Measurements from ENCODE around the gene BACE1-AS. TPM values are rescaled to one million over a fixed set of nuclear protein-coding genes. Genes with fewer than 3 reads are reported as not detected.

The BACE1-AS gene
- total RNA-seq (ENCODE audit: low replicate concordance), result 7.6 and 10.3 TPM in 2 replicates

DNA sequence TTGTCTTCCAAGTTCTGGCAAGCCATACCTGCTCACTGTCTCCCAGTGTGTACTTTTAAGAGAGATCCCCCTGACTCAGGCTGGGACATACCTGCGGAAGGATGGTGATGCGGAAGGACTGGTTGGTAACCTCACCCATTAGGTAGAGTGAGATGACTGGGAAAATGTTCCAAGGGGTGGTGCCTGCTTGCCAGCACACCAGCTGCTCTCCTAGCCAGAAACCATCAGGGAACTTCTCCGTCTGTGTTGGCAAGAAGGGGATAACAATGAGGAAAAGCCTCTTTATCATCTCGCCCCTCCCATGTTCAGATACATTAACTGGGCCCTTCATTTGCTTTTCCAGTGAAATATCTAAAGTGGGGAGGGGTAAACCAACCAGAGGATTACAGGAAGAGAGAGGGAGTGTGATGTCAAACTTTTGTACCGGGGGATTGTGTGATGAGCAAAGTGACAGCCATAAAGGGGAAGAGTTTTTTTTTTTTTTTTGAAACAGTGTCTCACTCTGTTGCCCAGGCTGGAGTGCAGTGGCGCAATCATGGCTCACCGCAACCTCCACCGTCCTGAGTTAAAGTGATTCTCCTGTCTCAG, at the start of gene BACE1-AS:
TSS of gene BACE1-AS (plus strand) at position 538 of the 588 bp plus-strand sequence.
- no peaks in the 10 kb centered on the region for H3K36me3 ChIP-seq

DNA sequence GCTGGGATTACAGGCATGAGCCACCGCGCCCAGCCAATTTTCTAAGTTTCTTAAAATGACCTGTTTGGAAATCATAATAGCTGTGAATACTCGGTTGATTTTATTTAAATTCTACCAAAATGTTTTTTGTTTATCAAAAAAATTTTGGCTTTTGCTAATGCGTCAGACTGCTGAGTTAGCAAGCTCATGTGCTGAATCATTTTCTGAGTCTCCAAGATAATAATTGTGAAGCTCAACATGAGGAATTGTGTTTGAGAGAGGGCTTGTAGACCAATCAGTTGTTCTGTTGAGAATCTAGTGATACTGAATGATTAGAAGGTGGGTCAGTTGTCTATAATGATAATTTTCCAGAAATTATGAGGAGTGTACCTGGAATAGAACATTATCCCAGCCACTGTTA, 42.8 kb upstream of the BACE1-AS start:
- Mint-ChIP-seq H3K27me3 (ENCODE audit: insufficient read depth, low read depth) (peaks cover 4% of the 10 kb centered on the region), H3K4me3 (no peak overlapping the region), H3K27ac (no peak overlapping the region), H3K36me3 (peaks cover 40% of the 10 kb centered on the region), H3K4me1 (peaks cover 2% of the 10 kb centered on the region), H3K9me3 (no peaks in the 10 kb centered on the region)
- Histone ChIP-seq H3K9me3 (ENCODE audit: low read depth) (no peaks in the 10 kb centered on the region), H3K36me3 (peaks cover 16% of the 10 kb centered on the region), H2AFZ (replicated peaks) (no peak overlapping the region), H3K4me1 (no peaks in the 10 kb centered on the region), H3K79me2 (ENCODE audit: low read depth) (no peaks in the 10 kb centered on the region), H3K27ac (no peak overlapping the region), H3K4me3 (no peak overlapping the region), H3F3A (ENCODE audit: low read depth) (no peaks in the 10 kb centered on the region), H3K4me2 (no peak overlapping the region), H3K9ac (no peak overlapping the region), H4K20me1 (ENCODE audit: low read depth) (no peaks in the 10 kb centered on the region), H3K27me3 (no peaks in the 10 kb centered on the region)
- DNase-seq (ENCODE audit: low spot score), result no peak
- TF ChIP-seq, protein P1, sequence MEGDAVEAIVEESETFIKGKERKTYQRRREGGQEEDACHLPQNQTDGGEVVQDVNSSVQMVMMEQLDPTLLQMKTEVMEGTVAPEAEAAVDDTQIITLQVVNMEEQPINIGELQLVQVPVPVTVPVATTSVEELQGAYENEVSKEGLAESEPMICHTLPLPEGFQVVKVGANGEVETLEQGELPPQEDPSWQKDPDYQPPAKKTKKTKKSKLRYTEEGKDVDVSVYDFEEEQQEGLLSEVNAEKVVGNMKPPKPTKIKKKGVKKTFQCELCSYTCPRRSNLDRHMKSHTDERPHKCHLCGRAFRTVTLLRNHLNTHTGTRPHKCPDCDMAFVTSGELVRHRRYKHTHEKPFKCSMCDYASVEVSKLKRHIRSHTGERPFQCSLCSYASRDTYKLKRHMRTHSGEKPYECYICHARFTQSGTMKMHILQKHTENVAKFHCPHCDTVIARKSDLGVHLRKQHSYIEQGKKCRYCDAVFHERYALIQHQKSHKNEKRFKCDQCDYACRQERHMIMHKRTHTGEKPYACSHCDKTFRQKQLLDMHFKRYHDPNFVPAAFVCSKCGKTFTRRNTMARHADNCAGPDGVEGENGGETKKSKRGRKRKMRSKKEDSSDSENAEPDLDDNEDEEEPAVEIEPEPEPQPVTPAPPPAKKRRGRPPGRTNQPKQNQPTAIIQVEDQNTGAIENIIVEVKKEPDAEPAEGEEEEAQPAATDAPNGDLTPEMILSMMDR (IDR thresholded peaks at IDR 0.05), result no peak
- TF ChIP-seq EZH2phosphoT487 (IDR thresholded peaks at IDR 0.05) (no peak), EZH2 (IDR thresholded peaks at IDR 0.05) (no peak)

More for the DNA sequence above, at the start of gene BACE1-AS:
- Mint-ChIP-seq H3K4me3 (no peak within 1 kb of the TSS), H3K36me3 (peaks cover 18% of the 10 kb centered on the region), H3K9me3 (no peaks in the 10 kb centered on the region), H3K27ac (no peak within 1 kb of the TSS), H3K4me1 (no peaks in the 10 kb centered on the region), H3K27me3 (ENCODE audit: insufficient read depth, low read depth) (no peaks in the 10 kb centered on the region)
- Histone ChIP-seq H3F3A (ENCODE audit: low read depth) (peaks cover 8% of the 10 kb centered on the region), H3K9me3 (ENCODE audit: low read depth) (no peaks in the 10 kb centered on the region), H2AFZ (replicated peaks) (no peak within 1 kb of the TSS), H4K20me1 (ENCODE audit: low read depth) (no peaks in the 10 kb centered on the region), H3K9ac (no peak within 1 kb of the TSS), H3K4me2 (no peak within 1 kb of the TSS), H3K4me1 (no peaks in the 10 kb centered on the region), H3K4me3 (no peak within 1 kb of the TSS), H3K27me3 (no peaks in the 10 kb centered on the region), H3K79me2 (ENCODE audit: low read depth) (no peaks in the 10 kb centered on the region), H3K27ac (no peak within 1 kb of the TSS)
- no peak for TF ChIP-seq EZH2 (IDR thresholded peaks at IDR 0.05)
- no peak for TF ChIP-seq EZH2phosphoT487 (IDR thresholded peaks at IDR 0.05)
- DNase-seq (ENCODE audit: low spot score), result no peak

DNA sequence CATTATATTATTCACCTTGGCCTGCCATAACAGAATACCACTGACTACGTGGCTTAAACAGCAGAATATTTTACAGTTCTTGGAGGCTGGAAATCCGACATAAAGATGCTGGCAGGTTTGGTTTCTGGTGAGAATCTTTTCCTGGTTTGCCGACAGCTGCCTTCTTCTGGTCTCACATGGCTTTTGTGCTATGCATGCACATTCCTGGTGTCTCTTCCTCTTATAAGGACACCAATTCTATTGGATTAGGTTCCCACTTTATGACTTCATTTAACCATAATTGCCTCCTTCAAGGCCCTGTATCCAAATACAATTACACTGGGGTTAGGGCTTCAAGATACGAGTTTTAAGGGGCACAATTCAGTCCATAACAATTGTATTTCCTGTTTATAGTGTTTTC, 41.6 kb upstream of the BACE1-AS start:
- Histone ChIP-seq H3K4me1 (no peaks in the 10 kb centered on the region), H3K79me2 (ENCODE audit: low read depth) (no peaks in the 10 kb centered on the region), H3K9me3 (ENCODE audit: low read depth) (no peaks in the 10 kb centered on the region), H3F3A (ENCODE audit: low read depth) (no peaks in the 10 kb centered on the region), H3K27ac (no peak overlapping the region), H3K9ac (no peak overlapping the region), H3K4me2 (no peak overlapping the region), H4K20me1 (ENCODE audit: low read depth) (no peaks in the 10 kb centered on the region), H3K36me3 (peaks cover 11% of the 10 kb centered on the region), H3K27me3 (no peaks in the 10 kb centered on the region), H3K4me3 (no peak overlapping the region), H2AFZ (replicated peaks) (no peak overlapping the region)
- TF ChIP-seq EZH2phosphoT487 (IDR thresholded peaks at IDR 0.05) (no peak), EZH2 (IDR thresholded peaks at IDR 0.05) (no peak)
- TF ChIP-seq, protein P1 (IDR thresholded peaks at IDR 0.05), result no peak
- Mint-ChIP-seq H3K9me3 (no peaks in the 10 kb centered on the region), H3K36me3 (peaks cover 39% of the 10 kb centered on the region), H3K4me3 (no peak overlapping the region), H3K27me3 (ENCODE audit: insufficient read depth, low read depth) (peaks cover 4% of the 10 kb centered on the region), H3K4me1 (peaks cover 2% of the 10 kb centered on the region), H3K27ac (no peak overlapping the region)
- no peak for DNase-seq (ENCODE audit: low spot score)

DNA sequence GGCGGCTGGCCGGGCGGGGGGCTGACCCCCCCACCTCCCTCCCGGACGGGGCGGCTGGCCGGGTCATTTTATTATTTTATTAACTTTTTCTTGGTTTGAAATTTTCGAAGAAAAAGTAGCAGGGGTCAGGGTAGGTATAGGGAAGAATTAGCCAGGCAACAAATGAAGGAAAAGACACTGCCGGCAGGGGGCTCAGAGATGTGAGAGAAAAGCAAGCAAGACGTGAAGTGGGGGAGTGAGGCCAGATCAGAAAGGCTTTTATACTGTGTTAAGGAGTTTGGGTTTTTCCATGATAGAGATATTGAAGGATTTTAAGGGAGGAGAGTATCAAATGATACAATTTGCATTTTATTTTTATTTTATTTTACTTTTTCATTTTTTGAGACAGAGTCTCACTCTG, 39.6 kb upstream of the BACE1-AS start:
- H3K4me1 Mint-ChIP-seq, result peaks cover 2% of the 10 kb centered on the region
- no peak overlapping the region for H3K4me3 Mint-ChIP-seq
- Histone ChIP-seq H3K9ac (no peak overlapping the region), H3F3A (ENCODE audit: low read depth) (no peaks in the 10 kb centered on the region), H3K4me3 (no peak overlapping the region), H3K79me2 (ENCODE audit: low read depth) (no peaks in the 10 kb centered on the region), H3K9me3 (ENCODE audit: low read depth) (no peaks in the 10 kb centered on the region), H3K4me1 (no peaks in the 10 kb centered on the region), H3K27ac (no peak overlapping the region), H3K4me2 (no peak overlapping the region), H2AFZ (replicated peaks) (no peak overlapping the region), H3K27me3 (no peaks in the 10 kb centered on the region), H3K36me3 (peaks cover 3% of the 10 kb centered on the region), H4K20me1 (ENCODE audit: low read depth) (no peaks in the 10 kb centered on the region)
- peaks cover 30% of the 10 kb centered on the region for H3K36me3 Mint-ChIP-seq
- TF ChIP-seq EZH2 (IDR thresholded peaks at IDR 0.05) (no peak), EZH2phosphoT487 (IDR thresholded peaks at IDR 0.05) (no peak)
- TF ChIP-seq, protein P1 (IDR thresholded peaks at IDR 0.05), result no peak
- H3K27me3 Mint-ChIP-seq (ENCODE audit: insufficient read depth, low read depth), result peaks cover 4% of the 10 kb centered on the region
- no peaks in the 10 kb centered on the region for H3K9me3 Mint-ChIP-seq
- no peak overlapping the region for H3K27ac Mint-ChIP-seq
- no peak for DNase-seq (ENCODE audit: low spot score)

Measured in neural progenitor cell (in vitro differentiated cells).